ENCODE measurements around the gene TYW1B. TPM values are rescaled to one million over a fixed set of nuclear protein-coding genes. Genes with fewer than 3 reads are reported as not detected.
A peak's percentile ranks its signal among the peaks of the same experiment; 100 is the strongest.
"Not testable (repeated sequence)": the region's sequence is repeated elsewhere in the genome, so short reads cannot be mapped to it uniquely, and the experiment has no call there.

TYW1B gene
- total RNA-seq, 2 experiments from 2014 or later, result 3.4 to 3.5 TPM

- H3K4me3 Mint-ChIP-seq, result peak overlapping the region; percentile 95
- ChIA-PET POLR2A (interaction anchor here (0.8 to 1.9 kb wide), 7 partner anchors 9 to 691 kb away, joined by 3 to 6 read pairs (median 4); no protein-coding TSS in a partner anchor), CTCF (interaction anchor here (1.2 kb wide), 2 partner anchors 8 to 86 kb away, joined by 3 to 4 read pairs; no protein-coding TSS in a partner anchor)
- H3K27ac Mint-ChIP-seq, result peak overlapping the region; percentile 98
- H3K36me3 Mint-ChIP-seq (ENCODE audit: low read depth), result peaks cover 31% of the 10 kb centered on the region
- not testable (repeated sequence) for H3K9me3 Mint-ChIP-seq, H3K27me3 Mint-ChIP-seq
- peak; percentile 56 for DNase-seq
- peaks cover 33% of the 10 kb centered on the region for H3K4me1 Mint-ChIP-seq
Observed at GRCh38 chr7:72829687-72830354, 1.8 kb upstream of the TYW1B start.

GRCh38 chr7:72829291-72829686 is 1.3 kb upstream of the TYW1B start:
- CTCF ChIA-PET, result interaction anchor here (1.2 kb wide), 2 partner anchors 9 to 86 kb away, joined by 3 to 4 read pairs; no protein-coding TSS in a partner anchor
- peak overlapping the region; percentile 95 for H3K4me3 Mint-ChIP-seq
- POLR2A ChIA-PET, result interaction anchor here (0.6 to 1.9 kb wide), 8 partner anchors 8 to 692 kb away, joined by 3 to 6 read pairs (median 4); a partner anchor contains a TSS

GRCh38 chr7:72823765-72824732 is 4.0 kb downstream of the TYW1B start:
- H3K9me3 Mint-ChIP-seq; H3K36me3 Mint-ChIP-seq (ENCODE audit: low read depth); H3K27me3 Mint-ChIP-seq; DNase-seq; H3K27ac Mint-ChIP-seq; POLR2A ChIA-PET; H3K4me3 Mint-ChIP-seq: not testable (repeated sequence)
- peaks cover 14% of the 10 kb centered on the region for H3K4me1 Mint-ChIP-seq
- CTCF ChIA-PET, result interaction anchor here (0.9 to 1.5 kb wide), 3 partner anchors 91 to 96 kb away, joined by 3 to 11 read pairs (median 3); no protein-coding TSS in a partner anchor

More at GRCh38 chr7:72829291-72829686, 1.3 kb upstream of the TYW1B start:
- peaks cover 33% of the 10 kb centered on the region for H3K4me1 Mint-ChIP-seq
- H3K27ac Mint-ChIP-seq, result peak overlapping the region; percentile 98
- H3K36me3 Mint-ChIP-seq (ENCODE audit: low read depth), result peaks cover 28% of the 10 kb centered on the region
- DNase-seq, result peak; percentile 98
- not testable (repeated sequence) for H3K9me3 Mint-ChIP-seq, H3K27me3 Mint-ChIP-seq

- DNase-seq, H3K27ac Mint-ChIP-seq, H3K4me3 Mint-ChIP-seq, H3K27me3 Mint-ChIP-seq, H3K9me3 Mint-ChIP-seq, POLR2A ChIA-PET: not testable (repeated sequence)
- Mint-ChIP-seq H3K4me1 (peaks cover 13% of the 10 kb centered on the region), H3K36me3 (ENCODE audit: low read depth) (peaks cover 13% of the 10 kb centered on the region)
- CTCF ChIA-PET, result interaction anchor here (0.6 to 1.0 kb wide), 2 partner anchors 29 to 97 kb away, joined by 3 read pairs; no protein-coding TSS in a partner anchor
Observed at GRCh38 chr7:72822497-72822896, 5.5 kb downstream of the TYW1B start.

GRCh38 chr7:72818663-72819361 is 9.2 kb downstream of the TYW1B start:
- H3K4me3 Mint-ChIP-seq, DNase-seq, CTCF ChIA-PET, H3K27me3 Mint-ChIP-seq, POLR2A ChIA-PET, H3K4me1 Mint-ChIP-seq, H3K27ac Mint-ChIP-seq, H3K9me3 Mint-ChIP-seq: not testable (repeated sequence)
- peaks cover 19% of the 10 kb centered on the region for H3K36me3 Mint-ChIP-seq (ENCODE audit: low read depth)

DNA sequence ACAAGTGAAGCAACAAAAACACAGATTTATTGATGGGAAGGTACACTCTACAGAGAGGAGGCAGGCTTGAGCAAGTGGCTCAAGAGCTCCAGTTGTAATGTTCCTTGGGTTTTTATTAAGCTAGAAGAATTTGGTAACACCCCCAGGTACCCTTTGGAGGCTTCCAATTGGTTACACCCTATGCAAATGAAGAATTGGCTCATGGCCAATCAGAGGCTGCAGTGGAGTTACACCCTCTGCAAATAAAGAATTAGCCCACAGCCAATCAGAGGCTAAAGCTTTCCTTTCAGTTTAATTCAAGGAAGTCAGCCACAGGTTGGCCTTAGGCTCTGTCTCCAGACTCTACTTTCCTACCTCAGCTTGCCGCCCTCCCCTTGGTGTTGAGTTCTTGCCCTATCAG is 10.3 kb downstream of the TYW1B start:
- CTCF ChIA-PET, H3K4me1 Mint-ChIP-seq: not testable (repeated sequence)

DNA sequence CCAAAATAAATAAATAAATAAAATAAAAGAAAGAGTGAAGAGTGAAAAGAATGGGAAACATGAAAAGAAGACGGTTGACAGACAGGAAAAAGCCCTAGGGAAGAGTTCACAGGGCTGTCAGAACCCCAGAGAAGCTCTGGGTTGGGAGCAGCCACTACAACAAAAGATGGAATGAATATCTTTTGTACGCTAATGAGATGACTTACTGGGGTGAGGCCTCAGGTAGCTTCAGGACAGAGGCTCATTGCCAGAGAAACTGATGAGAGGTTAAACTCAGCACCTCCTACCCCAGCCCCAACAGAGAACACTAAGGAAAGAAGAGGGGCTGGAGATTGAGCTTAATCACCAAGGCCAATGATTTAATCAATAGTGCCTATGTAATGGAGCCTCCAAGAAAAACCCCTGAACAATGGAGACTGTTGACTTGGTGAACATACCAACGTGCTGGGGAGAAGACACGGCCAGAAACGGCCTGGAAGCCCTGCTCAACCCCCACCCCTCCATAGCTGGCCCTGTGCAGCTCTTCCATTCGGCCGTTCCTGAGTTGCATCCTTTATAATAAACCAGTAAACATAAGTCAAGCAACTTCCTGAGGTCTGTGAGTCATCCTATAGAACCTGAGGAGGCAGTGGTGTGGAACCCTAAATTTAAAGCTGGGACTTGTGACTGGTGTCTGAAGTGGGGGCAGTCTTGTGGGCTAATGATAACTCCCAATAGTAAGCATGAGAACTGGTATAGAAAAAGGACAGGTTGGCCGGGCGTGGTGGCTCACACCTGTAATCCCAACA is 11.4 kb downstream of the TYW1B start:
- H3K4me1 Mint-ChIP-seq, POLR2A ChIA-PET: not testable (repeated sequence)

More for the DNA sequence above, 10.3 kb downstream of the TYW1B start:
- POLR2A ChIA-PET, H3K4me3 Mint-ChIP-seq, H3K9me3 Mint-ChIP-seq, H3K27ac Mint-ChIP-seq, H3K27me3 Mint-ChIP-seq, DNase-seq: not testable (repeated sequence)
- peaks cover 19% of the 10 kb centered on the region for H3K36me3 Mint-ChIP-seq (ENCODE audit: low read depth)

GRCh38 chr7:72810437-72810836 is 17.6 kb downstream of the TYW1B start:
- H3K27ac Mint-ChIP-seq; POLR2A ChIA-PET; H3K36me3 Mint-ChIP-seq (ENCODE audit: low read depth); H3K4me1 Mint-ChIP-seq; DNase-seq; H3K9me3 Mint-ChIP-seq; H3K27me3 Mint-ChIP-seq; H3K4me3 Mint-ChIP-seq: not testable (repeated sequence)
- CTCF ChIA-PET, result interaction anchor here (0.9 kb wide), 1 partner anchor 28 kb away, joined by 3 read pairs; no protein-coding TSS in a partner anchor

More for the DNA sequence above, 11.4 kb downstream of the TYW1B start:
- H3K4me3 Mint-ChIP-seq, DNase-seq, H3K27ac Mint-ChIP-seq, H3K27me3 Mint-ChIP-seq, H3K9me3 Mint-ChIP-seq, CTCF ChIA-PET: not testable (repeated sequence)
- H3K36me3 Mint-ChIP-seq (ENCODE audit: low read depth), result peaks cover 19% of the 10 kb centered on the region

DNA sequence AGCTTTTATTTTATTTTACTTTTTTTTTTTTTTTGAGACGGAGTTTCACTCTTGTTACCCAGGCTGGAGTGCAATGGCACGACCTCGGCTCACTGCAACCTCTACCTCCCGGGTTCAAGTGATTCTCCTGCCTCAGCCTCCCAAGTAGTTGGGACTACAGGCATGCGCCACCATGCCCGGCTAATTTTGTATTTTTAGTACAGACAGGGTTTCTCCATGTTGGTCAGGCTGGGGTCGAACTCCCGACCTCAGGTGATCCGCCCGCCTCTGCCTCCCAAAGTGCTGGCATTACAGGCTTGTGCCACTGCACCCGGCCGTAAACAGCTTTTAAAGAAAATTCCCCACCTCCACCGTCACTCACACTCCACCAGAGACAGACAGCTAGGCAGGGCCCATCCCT is 19.5 kb downstream of the TYW1B start:
- H3K4me1 Mint-ChIP-seq, POLR2A ChIA-PET, DNase-seq, H3K4me3 Mint-ChIP-seq, H3K9me3 Mint-ChIP-seq, H3K27ac Mint-ChIP-seq, H3K27me3 Mint-ChIP-seq, CTCF ChIA-PET: not testable (repeated sequence)
- H3K36me3 Mint-ChIP-seq (ENCODE audit: low read depth), result peaks cover 11% of the 10 kb centered on the region

GRCh38 chr7:72806851-72807250 is 21.1 kb downstream of the TYW1B start:
- not testable (repeated sequence) for H3K4me3 Mint-ChIP-seq
- peaks cover 14% of the 10 kb centered on the region for H3K36me3 Mint-ChIP-seq (ENCODE audit: low read depth)
- CTCF ChIA-PET, result interaction anchor here (0.6 kb wide), 1 partner anchor 21 kb away, joined by 3 read pairs; no protein-coding TSS in a partner anchor

GRCh38 chr7:72805526-72806494 is 22.2 kb downstream of the TYW1B start:
- no peak overlapping the region for H3K27ac Mint-ChIP-seq
- DNase-seq, result no peak
- H3K36me3 Mint-ChIP-seq (ENCODE audit: low read depth), result peaks cover 16% of the 10 kb centered on the region
- ChIA-PET POLR2A (no interaction called here), CTCF (no interaction called here)
- H3K27me3 Mint-ChIP-seq, result no peaks in the 10 kb centered on the region
- no peaks in the 10 kb centered on the region for H3K4me1 Mint-ChIP-seq
- H3K4me3 Mint-ChIP-seq, result no peak overlapping the region
- H3K9me3 Mint-ChIP-seq, result no peaks in the 10 kb centered on the region

More at GRCh38 chr7:72806851-72807250, 21.1 kb downstream of the TYW1B start:
- H3K9me3 Mint-ChIP-seq, H3K27ac Mint-ChIP-seq, POLR2A ChIA-PET, H3K4me1 Mint-ChIP-seq, DNase-seq, H3K27me3 Mint-ChIP-seq: not testable (repeated sequence)

Measured in activated CD4-positive, alpha-beta memory T cell treated with anti-CD3 and anti-CD28 coated beads, Interleukin-2, amount 10 ng/mL, durations not matched to agents 7 days and 5 days (primary cell).